Limb (tissue), 2 donors: ENCODE data around the gene TMEM127.

Experiments used
- DNase-seq, 2 donors: peaks; one replicate each; pipeline ENCODE4 v3.0.0-alpha.2; 2016; ENCODE audit errors: extremely low spot score in 2 of 2

TMEM127 gene

GRCh38 chr2:96207073-96207773 is 58.6 kb downstream of the TMEM127 start:
- DNase-seq = no peak

DNA sequence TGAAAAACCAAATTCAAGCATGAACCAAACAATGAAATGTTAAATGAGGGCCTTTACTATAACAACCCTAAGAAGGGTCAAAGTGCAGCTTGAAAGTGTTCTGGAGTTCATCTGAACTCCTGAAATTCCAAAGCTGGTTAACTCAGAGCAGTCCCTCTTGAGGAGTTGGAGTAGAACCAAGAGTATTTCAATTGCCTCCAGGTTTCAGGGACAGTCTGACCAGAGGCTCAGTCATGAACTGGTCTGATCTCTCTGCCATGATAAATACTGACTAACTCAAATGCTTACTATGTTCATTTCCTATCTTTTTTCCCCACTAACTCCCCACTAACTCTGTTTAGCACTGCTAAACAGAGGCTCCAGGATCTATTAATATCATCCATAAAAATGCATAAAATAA is 59.9 kb downstream of the TMEM127 start:
- no peak for DNase-seq

- DNase-seq = no peak
Observed at GRCh38 chr2:96204836-96205624, 60.8 kb downstream of the TMEM127 start.

GRCh38 chr2:96203130-96204028 is 62.4 kb downstream of the TMEM127 start:
- DNase-seq = no peak

DNA sequence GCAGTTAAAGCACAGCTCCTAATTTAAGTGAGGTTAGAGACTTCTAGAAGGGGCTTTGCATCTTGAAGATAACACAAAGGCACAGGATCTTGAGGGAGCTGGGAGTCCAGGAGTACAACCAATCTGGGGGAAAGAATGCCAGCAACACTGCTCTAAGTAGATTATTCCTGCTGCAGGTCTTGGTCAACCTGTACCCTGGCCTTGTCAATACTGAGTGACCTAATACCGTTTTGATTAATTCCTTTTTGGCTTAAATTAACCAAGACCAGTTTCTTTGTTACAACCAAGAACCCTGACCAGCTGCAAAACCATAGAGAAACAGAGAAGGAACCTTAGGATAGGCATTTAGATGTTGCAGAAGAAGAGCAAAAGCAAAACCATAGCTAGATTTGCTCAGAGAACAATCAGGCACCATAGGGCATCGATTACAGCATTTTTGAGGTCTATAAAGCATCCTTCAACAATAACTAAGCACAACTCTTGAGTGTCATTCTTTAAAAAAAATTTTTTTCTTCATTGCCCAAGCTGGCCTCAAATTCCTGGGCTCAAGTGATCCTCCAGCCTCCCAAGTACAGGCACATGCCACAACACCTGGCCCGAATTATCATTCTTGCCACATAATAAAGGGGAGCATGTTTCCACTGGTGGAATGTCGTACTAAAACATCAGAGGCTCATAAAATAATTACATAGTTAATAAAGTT is 63.5 kb downstream of the TMEM127 start:
- no peak for DNase-seq

- DNase-seq = no peak
Observed at GRCh38 chr2:96201338-96201737, 64.5 kb downstream of the TMEM127 start.

DNA sequence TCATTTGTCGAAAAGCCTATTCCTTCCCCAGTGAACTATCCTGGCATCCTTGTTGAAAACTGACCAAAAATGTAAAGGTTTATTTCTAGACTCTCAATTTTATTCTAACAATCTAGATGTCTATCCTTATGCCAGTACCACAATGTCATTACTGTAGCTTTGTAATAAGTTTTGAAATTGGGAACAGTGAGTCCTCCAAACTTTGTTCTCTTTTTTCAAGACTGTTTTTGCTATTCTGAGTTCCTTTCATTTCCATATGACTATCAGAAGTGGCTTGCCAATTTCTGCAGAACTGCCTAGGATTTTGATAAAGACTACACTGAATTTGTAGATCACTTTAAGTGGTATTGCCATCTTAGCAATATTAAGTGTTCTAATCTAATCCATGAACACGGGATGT is 66.9 kb downstream of the TMEM127 start:
- no peak for DNase-seq
